Peyer's patch (tissue), 4 donors: ENCODE measurements around the gene DUSP11. TPM values are rescaled to one million over a fixed set of nuclear protein-coding genes. Genes with fewer than 3 reads are reported as not detected.

ENCODE experiments used
- DNase-seq, 3 donors: peaks; one replicate each; pipeline ENCODE4 v3.0.0-alpha.2; 2017 to 2019
- H3K27ac ChIP-seq, 4 donors: fragments of 200-600 bp; sonication (generic); one replicate each; pipeline ENCODE4 v1.5.1; 2016 to 2019
- H3K27me3 ChIP-seq, 2 donors: fragments of 200-600 bp; sonication (generic); one replicate each; pipeline ENCODE4 v1.5.1; 2019
- H3K36me3 ChIP-seq, 3 donors: fragments of 200-600 bp; sonication (generic); one replicate each; pipeline ENCODE4 v1.5.1; 2016 to 2019
- H3K4me1 ChIP-seq, 4 donors: fragments of 200-600 bp; sonication (generic); one replicate each; pipeline ENCODE4 v1.5.1; 2016 to 2019
- H3K4me3 ChIP-seq, 4 donors: fragments of 200-600 bp; sonication (generic); 1 replicate in 3 of 4; 2 replicates in 1 of 4; pipeline ENCODE4 v1.5.1; 2016 to 2019; ENCODE audit warnings: mild to moderate bottlenecking in 1 of 4
- H3K9me3 ChIP-seq, 4 donors: fragments of 200-600 bp; sonication (generic); one replicate each; pipeline ENCODE4 v1.5.1; 2016 to 2019; ENCODE audit warnings: mild to moderate bottlenecking in 1 of 4
- CTCF ChIP-seq, 6 experiments: fragments of 450-650 bp in 4 of 6; fragments of 200-600 bp in 2 of 6; sonication (generic) in 1 of 6; IDR thresholded peaks; one replicate each; pipeline ENCODE4 v1.5.1; 2017 to 2019; ENCODE audit warnings: antibody characterized with exemption in 6 of 6, mild to moderate bottlenecking in 3 of 6, moderate library complexity in 1 of 6
- POLR2A ChIP-seq, 2 donors: fragments of 450-650 bp; IDR thresholded peaks; one replicate each; pipeline ENCODE4 v1.5.1; 2017; ENCODE audit warnings: antibody characterized with exemption in 2 of 2, mild to moderate bottlenecking in 2 of 2, moderate library complexity in 2 of 2
- total RNA-seq, 4 donors: library from RNA; depleted of rRNA; stranded (reverse); fragments of >200 nt; gene quantifications; one replicate each; pipeline ENCODE4 v1.1.0, GENCODE V29; 2016

DUSP11 gene
- total RNA-seq, 4 donors from 2014 or later = 25.6 to 36.3 (median 26.8) TPM

- peaks cover 0 to 13% (median 2%) of the 10 kb centered on the region in 4 donors for H3K4me1 ChIP-seq
- DNase-seq = no peak
- TF ChIP-seq CTCF (IDR thresholded peaks at IDR 0.05) = no peak
- TF ChIP-seq POLR2A (IDR thresholded peaks at IDR 0.05) = no peak
Observed at GRCh38 chr2:73825408-73825807, 45.5 kb upstream of the DUSP11 start.

DNA sequence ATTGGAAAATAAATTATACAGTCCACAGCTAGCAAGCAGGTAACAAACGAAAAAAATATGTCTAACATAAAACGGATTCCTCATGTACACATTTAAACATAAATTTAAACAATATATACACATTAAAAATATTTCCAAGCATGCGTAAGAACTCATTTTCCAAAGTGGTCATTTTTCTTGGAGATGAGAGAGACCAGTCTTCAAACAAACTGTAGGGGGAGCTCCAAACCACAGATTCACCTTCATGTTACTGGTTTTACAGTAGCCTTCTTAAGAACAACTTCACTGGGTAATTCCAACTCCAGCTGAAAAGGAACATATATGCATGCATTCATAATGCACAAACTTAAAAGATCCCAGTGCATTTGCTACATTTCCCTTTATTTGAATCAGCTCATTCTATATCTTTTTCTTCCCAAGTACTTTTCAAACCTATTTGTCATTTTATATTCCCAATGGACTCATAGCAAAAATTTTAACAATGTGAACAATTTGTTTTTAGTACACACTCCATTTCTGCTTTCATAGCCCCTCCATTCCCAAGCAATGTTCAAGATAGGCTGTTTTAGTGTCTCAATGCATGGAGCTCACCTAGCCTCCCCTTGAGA lies 44.1 kb upstream of the DUSP11 start:
- no peaks in the 10 kb centered on the region for H3K9me3 ChIP-seq
- DNase-seq = peak in 1 of 3 donors; percentile 55
- H3K27ac ChIP-seq = no peak overlapping the region
- no peaks in the 10 kb centered on the region for H3K27me3 ChIP-seq
- no peaks in the 10 kb centered on the region for H3K36me3 ChIP-seq
- H3K4me3 ChIP-seq = no peak overlapping the region
- peaks cover 0 to 6% (median 2%) of the 10 kb centered on the region in 4 donors for H3K4me1 ChIP-seq
- TF ChIP-seq CTCF (IDR thresholded peaks at IDR 0.05) = peak; percentile 63 to 93 (median 87)
- TF ChIP-seq POLR2A (IDR thresholded peaks at IDR 0.05) = no peak

More at GRCh38 chr2:73825408-73825807, 45.5 kb upstream of the DUSP11 start:
- Histone ChIP-seq H3K27me3 (no peaks in the 10 kb centered on the region), H3K9me3 (no peaks in the 10 kb centered on the region), H3K36me3 (no peaks in the 10 kb centered on the region), H3K27ac (no peak overlapping the region), H3K4me3 (no peak overlapping the region)

DNA sequence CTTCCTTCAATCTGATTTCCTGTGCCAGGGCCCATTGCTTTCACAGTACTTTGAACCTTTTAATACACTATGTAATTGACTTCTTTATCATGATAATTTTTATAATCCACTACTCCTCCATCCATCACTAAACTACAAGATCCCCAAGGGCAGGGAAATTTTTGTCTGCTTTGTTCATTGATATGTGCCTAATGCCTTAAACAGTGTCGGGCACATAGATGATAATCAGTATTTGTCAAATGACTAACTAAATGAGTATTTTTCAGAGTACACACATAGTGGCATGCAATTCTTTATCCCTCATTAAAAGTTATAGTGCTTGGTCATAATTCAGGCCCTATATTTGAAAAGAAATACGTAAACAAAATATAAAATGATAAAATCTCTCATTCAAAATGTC lies 43.5 kb upstream of the DUSP11 start:
- Histone ChIP-seq H3K9me3 (no peaks in the 10 kb centered on the region), H3K27me3 (no peaks in the 10 kb centered on the region), H3K4me1 (peaks cover 0 to 5% (median 2%) of the 10 kb centered on the region in 4 donors), H3K27ac (no peak overlapping the region), H3K36me3 (no peaks in the 10 kb centered on the region), H3K4me3 (no peak overlapping the region)
- DNase-seq = no peak
- TF ChIP-seq CTCF (IDR thresholded peaks at IDR 0.05) (no peak), POLR2A (IDR thresholded peaks at IDR 0.05) (no peak)

DNA sequence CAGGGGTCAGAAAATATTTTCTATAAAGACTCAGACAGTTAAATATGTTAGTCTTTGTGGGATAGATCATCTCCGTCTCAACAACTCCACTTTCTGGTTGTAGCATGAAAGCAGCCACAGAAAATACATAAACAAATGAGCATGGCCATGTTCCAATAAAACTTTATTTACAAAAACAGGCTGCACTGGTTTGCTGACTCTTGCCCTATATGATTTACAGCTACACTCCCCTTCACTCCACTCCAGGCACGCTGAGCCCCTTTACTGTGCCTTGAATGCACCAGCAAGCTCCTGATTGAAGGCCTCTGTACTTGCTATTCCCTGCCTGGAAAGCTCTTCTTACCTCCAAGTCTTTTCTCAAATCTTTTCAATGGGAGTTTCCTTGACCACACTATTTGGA lies 43.1 kb upstream of the DUSP11 start:
- Histone ChIP-seq H3K27me3 (no peaks in the 10 kb centered on the region), H3K4me3 (no peak overlapping the region), H3K4me1 (peaks cover 0 to under 1% (median under 1%) of the 10 kb centered on the region in 4 donors), H3K36me3 (no peaks in the 10 kb centered on the region), H3K9me3 (no peaks in the 10 kb centered on the region), H3K27ac (no peak overlapping the region)
- no peak for TF ChIP-seq POLR2A (IDR thresholded peaks at IDR 0.05)
- no peak for TF ChIP-seq CTCF (IDR thresholded peaks at IDR 0.05)
- DNase-seq = no peak

DNA sequence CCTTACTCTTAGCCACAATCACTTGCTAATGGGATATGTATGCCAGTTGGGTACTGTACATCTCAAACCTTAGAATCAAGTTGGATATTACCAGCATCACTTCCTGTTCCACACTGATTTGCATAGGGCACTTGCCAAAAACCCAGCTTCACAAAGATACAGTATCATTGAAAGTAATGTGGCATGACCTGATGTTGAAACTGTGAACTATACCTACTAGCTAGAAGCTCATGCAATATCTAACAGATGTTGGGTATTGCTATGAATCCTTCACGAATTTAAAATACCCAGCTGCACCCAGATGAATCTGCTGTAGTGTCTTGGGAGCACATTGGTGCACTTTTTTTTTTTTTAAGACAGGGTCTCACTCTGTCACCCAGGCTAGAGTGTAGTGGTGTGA lies 42.4 kb upstream of the DUSP11 start:
- TF ChIP-seq POLR2A (IDR thresholded peaks at IDR 0.05) (no peak), CTCF (IDR thresholded peaks at IDR 0.05) (no peak)
- DNase-seq = no peak
- Histone ChIP-seq H3K27me3 (no peaks in the 10 kb centered on the region), H3K9me3 (no peaks in the 10 kb centered on the region), H3K27ac (no peak overlapping the region), H3K36me3 (no peaks in the 10 kb centered on the region), H3K4me3 (no peak overlapping the region), H3K4me1 (no peaks in the 10 kb centered on the region)
